MM.1S (cell line): ENCODE results near the gene POU2AF3.

Experiments
- DNase-seq: peaks from one replicate; pipeline ENCODE4 v3.0.0-alpha.2; 2015
- H2AFZ ChIP-seq: fragments of 300-600 bp; sonication (generic); 2 replicates; pipeline ENCODE4 v1.6.0; 2016; ENCODE audit warnings: antibody characterized with exemption, low read length
- H3F3A ChIP-seq: fragments of 300-600 bp; sonication (generic); 2 replicates; pipeline ENCODE4 v1.6.1; 2016; ENCODE audit warnings: mild to moderate bottlenecking, antibody characterized with exemption, low read length, moderate library complexity, mixed read lengths; ENCODE audit not compliant: insufficient read depth
- H3K27ac ChIP-seq: fragments of 300-600 bp; sonication (generic); 2 replicates; pipeline ENCODE4 v1.5.1; 2016; ENCODE audit warnings: mild to moderate bottlenecking, low read length
- H3K27me3 ChIP-seq: fragments of 300-600 bp; sonication (generic); replicated peaks from 2 replicates; pipeline ENCODE4 v1.6.0; 2016; ENCODE audit warnings: low read length; ENCODE audit not compliant: insufficient read depth
- H3K36me3 ChIP-seq: fragments of 300-600 bp; sonication (generic); replicated peaks from 2 replicates; pipeline ENCODE4 v1.6.1; 2016; ENCODE audit warnings: mild to moderate bottlenecking, low read length, mixed read lengths; ENCODE audit not compliant: insufficient read depth
- H3K4me1 ChIP-seq: fragments of 300-600 bp; sonication (generic); 2 replicates; pipeline ENCODE4 v1.6.1; 2016; ENCODE audit warnings: low read length, mixed read lengths
- H3K4me2 ChIP-seq: fragments of 300-600 bp; sonication (generic); 2 replicates; pipeline ENCODE4 v1.6.0; 2016; ENCODE audit warnings: low read depth, low read length
- H3K4me3 ChIP-seq: fragments of 300-600 bp; sonication (generic); 2 replicates; pipeline ENCODE4 v1.5.1; 2016; ENCODE audit warnings: low read length, mixed read lengths
- H3K79me2 ChIP-seq: fragments of 300-600 bp; sonication (generic); 2 replicates; pipeline ENCODE4 v1.6.1; 2016; ENCODE audit warnings: mixed run types, low read length, mixed read lengths
- H3K9ac ChIP-seq: fragments of 300-600 bp; sonication (generic); 2 replicates; pipeline ENCODE4 v1.6.1; 2016; ENCODE audit warnings: low read length, mixed read lengths
- H3K9me2 ChIP-seq: fragments of 300-600 bp; sonication (generic); replicated peaks from 2 replicates; pipeline ENCODE4 v1.6.1; 2016; ENCODE audit warnings: mild to moderate bottlenecking, low read length, mixed read lengths; ENCODE audit not compliant: insufficient read depth
- H3K9me3 ChIP-seq: fragments of 300-600 bp; sonication (generic); replicated peaks from 2 replicates; pipeline ENCODE4 v1.6.1; 2016; ENCODE audit warnings: mild to moderate bottlenecking, low read length, mixed read lengths; ENCODE audit not compliant: insufficient read depth
- H4K20me1 ChIP-seq: fragments of 300-600 bp; sonication (generic); 2 replicates; pipeline ENCODE4 v1.6.1; 2016; ENCODE audit warnings: mild to moderate bottlenecking, low read length, moderate library complexity, mixed read lengths; ENCODE audit not compliant: insufficient read depth
- EZH2 ChIP-seq: fragments of 300-600 bp; sonication (generic); optimal IDR thresholded peaks from 2 replicates; pipeline ENCODE3; 2017; ENCODE audit warnings: low read depth, mild to moderate bottlenecking, antibody characterized with exemption, low read length, mixed read lengths
- EZH2phosphoT487 ChIP-seq: fragments of 300-600 bp; sonication (generic); IDR thresholded peaks from 2 replicates; pipeline ENCODE4 v1.6.1; 2018; ENCODE audit warnings: antibody characterized with exemption, low read length
- TF ChIP-seq, protein P1 (sequence below): fragments of 300-600 bp; sonication (generic); IDR thresholded peaks from 2 replicates; pipeline ENCODE4 v1.5.1; 2016; ENCODE audit warnings: antibody characterized with exemption, low read length, mixed read lengths

Gene POU2AF3

DNA sequence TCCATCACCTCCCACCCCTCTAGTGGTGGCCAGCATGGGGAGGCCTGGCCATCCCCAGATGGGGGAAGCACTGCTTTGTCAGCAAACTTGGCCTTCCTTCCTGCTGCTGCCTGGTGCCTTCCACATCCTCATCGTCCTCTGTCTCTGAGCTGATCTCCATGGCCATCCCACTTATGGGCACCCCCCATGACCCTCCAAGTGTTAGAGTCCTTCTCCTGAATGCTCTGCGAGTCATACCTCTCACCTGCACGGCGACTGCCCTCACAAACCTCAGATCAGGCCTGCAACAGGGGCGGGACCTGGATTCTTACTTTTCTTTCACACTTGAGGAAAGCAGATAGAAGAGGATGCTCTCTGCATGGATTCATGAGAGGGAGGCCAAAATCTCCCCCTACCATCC is 56.8 kb downstream of the POU2AF3 start:
- no peak for DNase-seq
- H3K9me3 ChIP-seq, result no peaks in the 10 kb centered on the region
- peaks cover 25% of the 10 kb centered on the region for H3K36me3 ChIP-seq
- no peak overlapping the region for H2AFZ ChIP-seq
- peaks cover 46% of the 10 kb centered on the region for H3K79me2 ChIP-seq
- no peak overlapping the region for H3K9ac ChIP-seq
- no peak overlapping the region for H3K4me2 ChIP-seq
- H3K27ac ChIP-seq, result no peak overlapping the region
- H4K20me1 ChIP-seq, result no peaks in the 10 kb centered on the region
- H3K27me3 ChIP-seq, result no peaks in the 10 kb centered on the region
- no peaks in the 10 kb centered on the region for H3K9me2 ChIP-seq
- H3F3A ChIP-seq, result peaks cover 33% of the 10 kb centered on the region
- no peaks in the 10 kb centered on the region for H3K4me1 ChIP-seq
- TF ChIP-seq, protein P1, sequence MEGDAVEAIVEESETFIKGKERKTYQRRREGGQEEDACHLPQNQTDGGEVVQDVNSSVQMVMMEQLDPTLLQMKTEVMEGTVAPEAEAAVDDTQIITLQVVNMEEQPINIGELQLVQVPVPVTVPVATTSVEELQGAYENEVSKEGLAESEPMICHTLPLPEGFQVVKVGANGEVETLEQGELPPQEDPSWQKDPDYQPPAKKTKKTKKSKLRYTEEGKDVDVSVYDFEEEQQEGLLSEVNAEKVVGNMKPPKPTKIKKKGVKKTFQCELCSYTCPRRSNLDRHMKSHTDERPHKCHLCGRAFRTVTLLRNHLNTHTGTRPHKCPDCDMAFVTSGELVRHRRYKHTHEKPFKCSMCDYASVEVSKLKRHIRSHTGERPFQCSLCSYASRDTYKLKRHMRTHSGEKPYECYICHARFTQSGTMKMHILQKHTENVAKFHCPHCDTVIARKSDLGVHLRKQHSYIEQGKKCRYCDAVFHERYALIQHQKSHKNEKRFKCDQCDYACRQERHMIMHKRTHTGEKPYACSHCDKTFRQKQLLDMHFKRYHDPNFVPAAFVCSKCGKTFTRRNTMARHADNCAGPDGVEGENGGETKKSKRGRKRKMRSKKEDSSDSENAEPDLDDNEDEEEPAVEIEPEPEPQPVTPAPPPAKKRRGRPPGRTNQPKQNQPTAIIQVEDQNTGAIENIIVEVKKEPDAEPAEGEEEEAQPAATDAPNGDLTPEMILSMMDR, result no peak
- TF ChIP-seq EZH2, result no peak
- TF ChIP-seq EZH2phosphoT487, result no peak
- no peak overlapping the region for H3K4me3 ChIP-seq

DNA sequence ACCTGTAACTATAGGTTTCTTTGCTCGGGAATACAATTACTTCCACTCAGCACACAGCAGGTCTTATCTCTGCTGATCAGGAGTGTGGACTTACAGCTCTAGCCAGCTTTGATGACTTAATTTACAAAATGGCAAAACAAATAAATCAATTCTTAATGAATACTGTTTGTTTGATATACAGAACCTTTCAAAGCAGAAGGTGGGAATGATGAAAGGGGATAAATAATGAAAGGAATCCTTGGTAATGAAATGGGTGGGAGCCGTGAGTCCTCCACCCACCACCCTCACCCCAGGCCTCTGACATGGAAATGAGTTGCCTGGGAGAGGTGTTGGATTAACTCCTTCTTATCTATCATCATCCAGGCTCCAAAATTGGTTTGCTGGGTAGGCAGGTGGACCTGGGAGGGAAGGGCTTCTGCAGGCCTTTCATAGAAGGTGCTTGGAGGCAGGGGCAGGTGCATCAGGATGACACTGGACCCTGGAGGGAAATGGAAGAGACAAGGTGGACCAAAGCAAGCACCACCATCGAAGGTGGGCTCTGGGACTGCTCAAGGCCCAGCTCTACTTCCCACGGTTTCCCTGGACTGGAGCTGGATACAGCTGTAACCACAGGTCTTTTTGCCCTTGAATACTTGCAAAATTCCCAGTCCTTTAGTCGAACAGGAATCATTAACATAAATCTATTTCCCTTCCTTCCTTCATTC is 57.8 kb downstream of the POU2AF3 start:
- Histone ChIP-seq H2AFZ (no peak overlapping the region), H3K27ac (no peak overlapping the region), H3K9me2 (no peaks in the 10 kb centered on the region), H3F3A (peaks cover 28% of the 10 kb centered on the region), H4K20me1 (no peaks in the 10 kb centered on the region), H3K27me3 (no peaks in the 10 kb centered on the region), H3K9me3 (no peaks in the 10 kb centered on the region), H3K4me1 (peaks cover 8% of the 10 kb centered on the region; the same call in 1 of the 2 replicates), H3K9ac (no peak overlapping the region), H3K4me3 (no peak overlapping the region), H3K36me3 (peaks cover 28% of the 10 kb centered on the region), H3K79me2 (peaks cover 56% of the 10 kb centered on the region), H3K4me2 (no peak overlapping the region)
- TF ChIP-seq EZH2phosphoT487 (no peak), EZH2 (no peak)
- TF ChIP-seq, protein P1, result no peak
- DNase-seq, result no peak

DNA sequence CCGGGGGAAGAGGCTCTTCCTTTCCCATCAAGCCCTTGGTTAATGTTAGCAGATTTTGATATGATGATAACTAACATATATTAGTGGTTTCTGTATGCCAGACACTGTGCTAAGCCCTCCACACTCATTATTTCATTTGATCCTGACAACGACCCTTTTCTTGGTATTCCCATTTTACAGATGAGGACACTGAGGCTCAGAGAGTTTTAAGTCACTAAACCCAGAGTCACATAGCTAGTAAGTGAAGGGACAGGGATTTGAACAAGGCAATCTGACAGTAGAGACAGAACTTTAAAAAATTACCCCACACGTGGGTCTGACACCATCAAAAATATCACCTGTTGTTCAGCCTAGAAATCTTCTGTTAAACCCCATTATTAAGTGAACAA is 58.3 kb downstream of the POU2AF3 start:
- TF ChIP-seq, protein P1, result no peak
- TF ChIP-seq EZH2, result no peak
- no peak for TF ChIP-seq EZH2phosphoT487
- no peak overlapping the region for H3K4me2 ChIP-seq
- peaks cover 14% of the 10 kb centered on the region for H3K4me1 ChIP-seq
- no peak overlapping the region for H3K4me3 ChIP-seq
- peaks cover 30% of the 10 kb centered on the region for H3K36me3 ChIP-seq
- DNase-seq, result no peak
- peaks cover 23% of the 10 kb centered on the region for H3F3A ChIP-seq
- no peaks in the 10 kb centered on the region for H3K27me3 ChIP-seq
- no peaks in the 10 kb centered on the region for H3K9me2 ChIP-seq
- peaks cover 61% of the 10 kb centered on the region for H3K79me2 ChIP-seq
- no peak overlapping the region for H3K27ac ChIP-seq
- H3K9ac ChIP-seq, result no peak overlapping the region
- H2AFZ ChIP-seq, result no peak overlapping the region
- H4K20me1 ChIP-seq, result no peaks in the 10 kb centered on the region
- no peaks in the 10 kb centered on the region for H3K9me3 ChIP-seq
